Neural crest cell (in vitro differentiated cells): ENCODE measurements around the gene POM121L12. TPM values are rescaled to one million over a fixed set of nuclear protein-coding genes. Genes with fewer than 3 reads are reported as not detected.

ENCODE experiments used
- DNase-seq: peaks from one replicate; pipeline ENCODE4 v3.0.0; 2021; ENCODE audit warnings: low read depth, mixed read lengths, low spot score
- H3K27ac Mint-ChIP-seq: one replicate; pipeline ENCODE4 v1.8.0; 2021; ENCODE audit warnings: mild to moderate bottlenecking, mixed read lengths; ENCODE audit not compliant: unreplicated experiment
- H3K27me3 Mint-ChIP-seq: 2 replicates; pipeline ENCODE4 v1.8.0; 2021; ENCODE audit warnings: low read depth, mild to moderate bottlenecking, mixed read lengths
- H3K36me3 Mint-ChIP-seq: 2 replicates; pipeline ENCODE4 v1.8.0; 2021; ENCODE audit warnings: low read depth, mild to moderate bottlenecking, mixed read lengths
- H3K4me1 Mint-ChIP-seq: 2 replicates; pipeline ENCODE4 v1.8.0; 2021; ENCODE audit warnings: mixed read lengths
- H3K4me3 Mint-ChIP-seq: one replicate; pipeline ENCODE4 v1.8.0; 2021; ENCODE audit warnings: mild to moderate bottlenecking, mixed read lengths
- H3K9me3 Mint-ChIP-seq: 2 replicates; pipeline ENCODE4 v1.8.0; 2021; ENCODE audit warnings: mixed read lengths
- CTCF ChIP-seq: fragments of 200-600 bp; sonication (generic); conservative IDR thresholded peaks from 2 replicates; pipeline ENCODE4 v1.5.0; 2021; ENCODE audit warnings: antibody characterized with exemption, mild to moderate bottlenecking
- total RNA-seq: library from RNA; stranded (reverse); gene quantifications from 2 replicates; pipeline ENCODE4 v1.2.1, GENCODE V29; 2021

Gene POM121L12
- total RNA-seq, 1 donor from 2014 or later: not detected

DNA sequence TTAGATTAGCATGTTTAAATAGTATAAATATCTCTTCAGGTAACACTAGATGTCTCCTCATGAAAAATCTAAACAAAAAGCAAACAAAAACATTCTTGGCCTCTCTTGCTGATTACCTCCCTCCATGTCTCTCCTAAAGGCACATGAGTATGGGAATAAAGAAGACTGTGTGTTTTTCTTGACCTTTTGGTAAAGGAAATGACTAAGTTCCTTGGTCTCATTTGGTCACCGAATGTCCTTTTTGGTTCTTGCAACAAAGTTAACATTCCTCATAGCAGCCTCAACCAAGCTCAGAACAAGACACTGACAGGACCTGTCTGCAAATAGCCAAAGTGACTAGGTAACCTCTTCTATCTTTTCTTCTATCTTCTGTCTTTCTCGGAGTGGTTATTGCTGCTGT is 35.5 kb downstream of the POM121L12 start:
- H3K4me1 Mint-ChIP-seq: no peaks in the 10 kb centered on the region

More for the DNA sequence above, 35.5 kb downstream of the POM121L12 start:
- Mint-ChIP-seq H3K27me3 (no peaks in the 10 kb centered on the region), H3K36me3 (no peaks in the 10 kb centered on the region), H3K9me3 (no peaks in the 10 kb centered on the region), H3K27ac (no peak overlapping the region), H3K4me3 (no peak overlapping the region)
- no peak for TF ChIP-seq CTCF
- DNase-seq: no peak
